ENCODE results near the gene TECPR1.

DNA sequence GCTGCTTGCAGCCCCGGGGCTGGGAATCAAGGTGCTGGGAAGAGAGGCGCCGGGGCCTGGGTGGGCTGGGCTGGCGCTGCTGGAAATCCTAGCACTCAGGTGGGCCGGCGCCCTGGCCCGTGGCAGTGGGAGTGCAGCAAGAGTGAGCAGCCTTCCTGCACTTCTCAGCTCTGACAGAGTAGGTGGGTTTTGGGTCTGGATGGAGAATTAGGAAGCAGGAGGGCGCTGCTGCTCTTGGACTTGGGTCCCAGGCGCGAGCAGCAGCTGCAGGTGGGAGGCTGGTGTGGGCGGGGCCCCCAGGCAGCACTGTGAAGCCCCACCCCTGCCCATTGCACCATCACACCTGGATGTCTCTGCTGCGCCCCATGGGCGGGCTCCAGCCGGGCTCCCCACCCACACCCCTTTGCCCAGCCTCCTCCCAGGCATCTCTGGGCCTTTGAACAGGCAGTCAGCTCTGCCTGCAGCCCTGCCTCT lies 35.5 kb upstream of the TECPR1 start:
- TF ChIP-seq YY1 (IDR thresholded peaks at IDR 0.05; ENCODE audit: low read depth, low read length) (no peak), POLR2AphosphoS5 (IDR thresholded peaks at IDR 0.05; ENCODE audit: low read depth, low read length) (no peak; the same call in none of the 2 replicates), POLR2A (IDR thresholded peaks at IDR 0.05; ENCODE audit: control extremely low read depth in 1 of 2, low read depth in 2 of 2, low read length in 2 of 2) (no peak), BCL11A (IDR thresholded peaks at IDR 0.05; ENCODE audit: low read depth in 2 of 2, low read length in 2 of 2) (no peak), SIX5 (IDR thresholded peaks at IDR 0.05; ENCODE audit: low read depth, low read length) (no peak)
- TF ChIP-seq, protein P1, sequence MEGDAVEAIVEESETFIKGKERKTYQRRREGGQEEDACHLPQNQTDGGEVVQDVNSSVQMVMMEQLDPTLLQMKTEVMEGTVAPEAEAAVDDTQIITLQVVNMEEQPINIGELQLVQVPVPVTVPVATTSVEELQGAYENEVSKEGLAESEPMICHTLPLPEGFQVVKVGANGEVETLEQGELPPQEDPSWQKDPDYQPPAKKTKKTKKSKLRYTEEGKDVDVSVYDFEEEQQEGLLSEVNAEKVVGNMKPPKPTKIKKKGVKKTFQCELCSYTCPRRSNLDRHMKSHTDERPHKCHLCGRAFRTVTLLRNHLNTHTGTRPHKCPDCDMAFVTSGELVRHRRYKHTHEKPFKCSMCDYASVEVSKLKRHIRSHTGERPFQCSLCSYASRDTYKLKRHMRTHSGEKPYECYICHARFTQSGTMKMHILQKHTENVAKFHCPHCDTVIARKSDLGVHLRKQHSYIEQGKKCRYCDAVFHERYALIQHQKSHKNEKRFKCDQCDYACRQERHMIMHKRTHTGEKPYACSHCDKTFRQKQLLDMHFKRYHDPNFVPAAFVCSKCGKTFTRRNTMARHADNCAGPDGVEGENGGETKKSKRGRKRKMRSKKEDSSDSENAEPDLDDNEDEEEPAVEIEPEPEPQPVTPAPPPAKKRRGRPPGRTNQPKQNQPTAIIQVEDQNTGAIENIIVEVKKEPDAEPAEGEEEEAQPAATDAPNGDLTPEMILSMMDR (IDR thresholded peaks at IDR 0.05; ENCODE audit: control extremely low read depth in 1 of 3, insufficient read depth in 1 of 3, low read depth in 1 of 3, low read length in 3 of 3): peak in 1 of 3 experiments; percentile 15; a peak in 1 of 4 replicates
